ENCODE data around the gene JARID2. TPM values are rescaled to one million over a fixed set of nuclear protein-coding genes. Genes with fewer than 3 reads are reported as not detected.

Gene JARID2
- total RNA-seq, 3 donors from 2014 or later, result 10.6 to 11.8 (median 11.4) TPM

DNA sequence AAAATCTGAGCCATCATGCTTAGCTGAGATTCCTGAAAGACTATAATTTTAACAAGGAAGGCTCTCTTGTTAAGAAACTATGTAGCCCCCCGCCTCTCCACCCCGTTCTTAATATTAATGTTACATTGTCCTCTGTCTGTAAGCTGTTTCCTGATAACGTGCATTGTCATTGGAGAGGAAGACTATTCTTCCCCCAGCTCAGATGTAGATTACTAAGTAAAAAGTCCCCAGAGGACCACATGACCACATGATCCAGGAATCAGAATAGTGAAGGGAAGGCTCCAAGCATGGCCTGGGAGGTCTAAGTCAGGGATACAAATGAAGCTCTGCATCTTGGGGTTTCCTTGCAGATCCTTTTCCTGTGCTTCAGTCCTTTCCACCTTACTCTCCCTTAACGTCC is 106.4 kb downstream of the JARID2 start:
- H3K4me3 ChIP-seq, result no peak overlapping the region
- TF ChIP-seq, protein P1, sequence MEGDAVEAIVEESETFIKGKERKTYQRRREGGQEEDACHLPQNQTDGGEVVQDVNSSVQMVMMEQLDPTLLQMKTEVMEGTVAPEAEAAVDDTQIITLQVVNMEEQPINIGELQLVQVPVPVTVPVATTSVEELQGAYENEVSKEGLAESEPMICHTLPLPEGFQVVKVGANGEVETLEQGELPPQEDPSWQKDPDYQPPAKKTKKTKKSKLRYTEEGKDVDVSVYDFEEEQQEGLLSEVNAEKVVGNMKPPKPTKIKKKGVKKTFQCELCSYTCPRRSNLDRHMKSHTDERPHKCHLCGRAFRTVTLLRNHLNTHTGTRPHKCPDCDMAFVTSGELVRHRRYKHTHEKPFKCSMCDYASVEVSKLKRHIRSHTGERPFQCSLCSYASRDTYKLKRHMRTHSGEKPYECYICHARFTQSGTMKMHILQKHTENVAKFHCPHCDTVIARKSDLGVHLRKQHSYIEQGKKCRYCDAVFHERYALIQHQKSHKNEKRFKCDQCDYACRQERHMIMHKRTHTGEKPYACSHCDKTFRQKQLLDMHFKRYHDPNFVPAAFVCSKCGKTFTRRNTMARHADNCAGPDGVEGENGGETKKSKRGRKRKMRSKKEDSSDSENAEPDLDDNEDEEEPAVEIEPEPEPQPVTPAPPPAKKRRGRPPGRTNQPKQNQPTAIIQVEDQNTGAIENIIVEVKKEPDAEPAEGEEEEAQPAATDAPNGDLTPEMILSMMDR (IDR thresholded peaks at IDR 0.05), result no peak
- H3K36me3 ChIP-seq (ENCODE audit: low read depth), result no peaks in the 10 kb centered on the region
- DNase-seq (no peak), ATAC-seq (no peak)
- H3K9me3 ChIP-seq, result no peaks in the 10 kb centered on the region
- H3K4me1 ChIP-seq (ENCODE audit: low read depth), result no peaks in the 10 kb centered on the region
- intact Hi-C loops (cut with DNase I, micrococcal nuclease), result no loop called here

DNA sequence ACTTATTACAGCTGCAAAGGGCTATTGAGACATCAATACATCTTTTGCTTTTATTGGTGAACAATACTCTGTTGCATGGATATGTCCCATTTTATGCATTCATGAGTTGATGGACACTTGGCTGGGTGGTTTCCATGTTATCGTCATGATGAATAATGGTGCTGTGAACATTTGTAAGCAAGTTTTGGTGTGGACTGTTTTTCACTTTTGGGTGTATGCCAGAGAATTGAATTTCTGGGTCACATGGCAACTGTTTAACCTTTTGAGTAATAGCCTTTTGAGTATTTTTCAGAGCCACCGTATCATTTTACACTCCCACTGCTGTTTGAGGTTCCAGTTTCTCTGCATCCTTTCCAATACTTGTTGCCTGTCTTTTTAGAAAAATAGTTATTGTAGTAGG is 107.0 kb downstream of the JARID2 start:
- no peaks in the 10 kb centered on the region for H3K9me3 ChIP-seq
- ATAC-seq (no peak), DNase-seq (no peak)
- H3K36me3 ChIP-seq (ENCODE audit: low read depth), result no peaks in the 10 kb centered on the region
- TF ChIP-seq, protein P1 (IDR thresholded peaks at IDR 0.05), result no peak
- no peaks in the 10 kb centered on the region for H3K4me1 ChIP-seq (ENCODE audit: low read depth)
- intact Hi-C loops (cut with DNase I, micrococcal nuclease), result no loop called here
- no peak overlapping the region for H3K4me3 ChIP-seq

DNA sequence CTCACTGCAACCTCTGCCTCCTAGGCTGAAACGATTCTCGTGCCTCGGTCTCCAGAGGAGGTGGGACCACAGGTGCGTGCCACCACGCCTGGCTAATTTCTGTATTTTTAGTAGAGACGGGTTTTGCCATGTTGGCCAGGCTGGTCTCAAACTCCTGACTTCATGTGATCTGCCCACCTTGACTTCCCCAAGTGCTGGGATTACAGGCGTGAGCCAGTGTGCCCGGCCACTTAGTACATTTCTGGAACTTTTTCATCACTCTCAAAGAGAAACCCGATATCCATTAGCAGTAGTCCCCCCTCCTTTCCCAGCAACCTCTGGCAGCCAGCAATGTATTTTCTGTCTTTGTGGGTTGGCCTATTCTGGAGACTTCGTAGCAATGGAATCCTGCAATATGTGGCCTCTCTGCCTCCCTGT is 109.8 kb downstream of the JARID2 start:
- ATAC-seq (no peak), DNase-seq (no peak)
- Histone ChIP-seq H3K4me3 (no peak overlapping the region), H3K36me3 (ENCODE audit: low read depth) (no peaks in the 10 kb centered on the region), H3K4me1 (ENCODE audit: low read depth) (no peaks in the 10 kb centered on the region), H3K9me3 (no peaks in the 10 kb centered on the region)
- TF ChIP-seq, protein P1 (IDR thresholded peaks at IDR 0.05), result no peak
- intact Hi-C loops (cut with DNase I, micrococcal nuclease), result no loop called here

GRCh38 chr6:15356179-15356578 is 110.3 kb downstream of the JARID2 start:
- Histone ChIP-seq H3K4me3 (no peak overlapping the region), H3K36me3 (ENCODE audit: low read depth) (no peaks in the 10 kb centered on the region), H3K9me3 (no peaks in the 10 kb centered on the region), H3K4me1 (ENCODE audit: low read depth) (no peaks in the 10 kb centered on the region)
- ATAC-seq (no peak), DNase-seq (no peak)
- TF ChIP-seq, protein P1 (IDR thresholded peaks at IDR 0.05), result no peak
- intact Hi-C loops (cut with DNase I, micrococcal nuclease), result no loop called here

GRCh38 chr6:15356937-15357336 is 111.1 kb downstream of the JARID2 start:
- no peak for DNase-seq
- H3K9me3 ChIP-seq, result no peaks in the 10 kb centered on the region
- intact Hi-C loops (cut with DNase I, micrococcal nuclease), result no loop called here
- H3K4me3 ChIP-seq, result no peak overlapping the region
- H3K4me1 ChIP-seq (ENCODE audit: low read depth), result no peaks in the 10 kb centered on the region
- TF ChIP-seq, protein P1 (IDR thresholded peaks at IDR 0.05), result no peak
- no peak for ATAC-seq
- no peaks in the 10 kb centered on the region for H3K36me3 ChIP-seq (ENCODE audit: low read depth)

- Histone ChIP-seq H3K36me3 (ENCODE audit: low read depth) (no peaks in the 10 kb centered on the region), H3K9me3 (no peaks in the 10 kb centered on the region), H3K4me3 (no peak overlapping the region), H3K4me1 (ENCODE audit: low read depth) (no peaks in the 10 kb centered on the region)
- intact Hi-C loops (cut with DNase I, micrococcal nuclease), result no loop called here
- DNase-seq (no peak), ATAC-seq (no peak)
- TF ChIP-seq, protein P1 (IDR thresholded peaks at IDR 0.05), result no peak
These were observed 111.9 kb downstream of the JARID2 start for GRCh38 chr6:15357782-15358181.

All from mucosa of descending colon (tissue), 3 donors.